HG02642 (cell line): ENCODE results near the gene GABRB1.
A peak's percentile ranks its signal among the peaks of the same experiment; 100 is the strongest.
"Not testable (repeated sequence)": the region's sequence is repeated elsewhere in the genome, so short reads cannot be mapped to it uniquely, and the experiment has no call there.

Experiments
- ATAC-seq: cut with Tn5 transposase; IDR thresholded peaks from one replicate; pipeline ENCODE4 v1.9.1; 2021; ENCODE audit warnings: mild to moderate bottlenecking; ENCODE audit not compliant: unreplicated experiment, poor library complexity

Gene GABRB1

GRCh38 chr4:47373174-47373573 lies 341.8 kb downstream of the GABRB1 start:
- ATAC-seq, result no peak

- ATAC-seq, result no peak
These were observed 342.3 kb downstream of the GABRB1 start for GRCh38 chr4:47373709-47374108.

GRCh38 chr4:47374477-47374876 lies 343.1 kb downstream of the GABRB1 start:
- no peak for ATAC-seq

- not testable (repeated sequence) for ATAC-seq
These were observed 346.7 kb downstream of the GABRB1 start for GRCh38 chr4:47378021-47378530.

GRCh38 chr4:47381172-47381571 lies 349.8 kb downstream of the GABRB1 start:
- ATAC-seq, result no peak

- no peak for ATAC-seq
These were observed 351.5 kb downstream of the GABRB1 start for GRCh38 chr4:47382846-47383360.

GRCh38 chr4:47383829-47384427 lies 352.6 kb downstream of the GABRB1 start:
- no peak for ATAC-seq

GRCh38 chr4:47386146-47386545 lies 354.8 kb downstream of the GABRB1 start:
- no peak for ATAC-seq

- no peak for ATAC-seq
These were observed 355.3 kb downstream of the GABRB1 start for GRCh38 chr4:47386561-47387235.

- no peak for ATAC-seq
These were observed 359.2 kb downstream of the GABRB1 start for GRCh38 chr4:47390428-47391125.

- ATAC-seq, result no peak
These were observed 359.9 kb downstream of the GABRB1 start for GRCh38 chr4:47391256-47391655.

- no peak for ATAC-seq
These were observed 375.0 kb downstream of the GABRB1 start for GRCh38 chr4:47406408-47406807.

- ATAC-seq, result no peak
These were observed 378.9 kb downstream of the GABRB1 start for GRCh38 chr4:47410271-47410670.

- ATAC-seq, result no peak
These were observed 382.2 kb downstream of the GABRB1 start for GRCh38 chr4:47413521-47413920.

GRCh38 chr4:47415719-47416118 lies 384.4 kb downstream of the GABRB1 start:
- ATAC-seq, result peak; percentile 72

- ATAC-seq, result no peak
These were observed 386.8 kb downstream of the GABRB1 start for GRCh38 chr4:47418147-47418546.

- ATAC-seq, result no peak
These were observed 387.9 kb downstream of the GABRB1 start for GRCh38 chr4:47419296-47419695.

- ATAC-seq, result no peak
These were observed 394.3 kb downstream of the GABRB1 start for GRCh38 chr4:47425628-47426027.

GRCh38 chr4:47427935-47428334 lies 396.6 kb downstream of the GABRB1 start:
- ATAC-seq, result no peak

- no peak for ATAC-seq
These were observed 401.4 kb downstream of the GABRB1 start for GRCh38 chr4:47432749-47433148.

- ATAC-seq, result no peak
These were observed 403.6 kb downstream of the GABRB1 start for GRCh38 chr4:47434931-47435330.
